ENCODE measurements around the gene DNAJA3. TPM values are rescaled to one million over a fixed set of nuclear protein-coding genes. Genes with fewer than 3 reads are reported as not detected.

Gene DNAJA3
- total RNA-seq, 1 experiment from 2014 or later = 93.3 TPM

DNA sequence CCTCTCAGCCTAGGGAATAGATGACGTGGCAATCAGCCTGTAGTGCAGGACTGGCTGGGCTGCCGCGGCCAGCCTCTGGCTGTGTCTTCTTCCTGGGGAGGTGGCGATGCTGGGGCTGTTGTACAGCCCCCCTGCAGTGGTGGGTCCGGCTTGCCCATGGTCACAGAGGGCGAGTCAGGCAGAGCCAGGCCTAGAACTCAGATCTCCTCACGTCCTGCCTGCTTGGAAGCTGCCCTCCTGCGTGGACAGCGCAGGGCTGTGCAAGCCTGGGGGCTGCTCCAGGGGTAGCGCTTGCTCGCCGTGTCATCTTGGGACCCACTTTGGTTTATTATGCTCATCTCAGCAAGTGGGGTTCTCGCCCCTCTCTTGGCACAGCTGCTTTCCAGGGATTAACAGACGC lies 29.4 kb downstream of the DNAJA3 start (continued):
- TF ChIP-seq FOSL1 (IDR thresholded peaks at IDR 0.05; ENCODE audit: low read depth) (no peak), SIN3A (IDR thresholded peaks at IDR 0.05; ENCODE audit: low read depth) (no peak)

DNA sequence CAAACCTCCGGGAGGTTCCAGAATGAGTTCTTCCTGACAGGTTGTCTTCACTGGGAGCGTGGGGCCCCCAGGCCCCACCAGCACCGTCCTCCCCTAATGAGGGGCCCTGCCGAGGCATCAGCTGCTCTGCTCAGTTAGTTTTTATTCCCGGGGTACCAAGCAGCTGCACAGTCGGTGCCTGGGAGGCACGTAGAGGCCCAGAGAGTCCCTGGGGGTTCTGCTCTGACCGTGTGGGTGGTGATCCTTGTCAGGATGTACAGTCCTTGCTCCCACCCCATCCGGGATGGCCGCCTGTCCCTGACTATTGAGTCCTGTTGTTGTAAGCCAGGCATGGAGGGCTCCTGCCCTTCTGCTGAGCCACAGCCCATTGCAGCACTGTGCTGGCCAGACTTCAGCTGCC lies 30.3 kb downstream of the DNAJA3 start:
- CTCF ChIA-PET = no interaction called here
- H3K4me1 ChIP-seq (ENCODE audit: control insufficient read depth in 1 of 2, insufficient read depth in 2 of 2, low read length in 2 of 2) = no peaks in the 10 kb centered on the region
- no peak for DNase-seq (ENCODE audit: low read depth, low spot score)
- no peak overlapping the region for H3K4me3 ChIP-seq (replicated peaks in 1 of 2; ENCODE audit: low read depth in 1 of 2, low read length in 2 of 2)
- intact Hi-C loops (cut with micrococcal nuclease) = no loop called here
- TF ChIP-seq FOSL1 (IDR thresholded peaks at IDR 0.05; ENCODE audit: low read depth) (no peak), SP1 (IDR thresholded peaks at IDR 0.05; ENCODE audit: low read depth) (no peak), POLR2AphosphoS5 (IDR thresholded peaks at IDR 0.05; ENCODE audit: low read depth, low read length) (no peak)
- TF ChIP-seq, protein P1, sequence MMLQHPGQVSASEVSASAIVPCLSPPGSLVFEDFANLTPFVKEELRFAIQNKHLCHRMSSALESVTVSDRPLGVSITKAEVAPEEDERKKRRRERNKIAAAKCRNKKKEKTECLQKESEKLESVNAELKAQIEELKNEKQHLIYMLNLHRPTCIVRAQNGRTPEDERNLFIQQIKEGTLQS (IDR thresholded peaks at IDR 0.05) = no peak
- TF ChIP-seq, protein P2, sequence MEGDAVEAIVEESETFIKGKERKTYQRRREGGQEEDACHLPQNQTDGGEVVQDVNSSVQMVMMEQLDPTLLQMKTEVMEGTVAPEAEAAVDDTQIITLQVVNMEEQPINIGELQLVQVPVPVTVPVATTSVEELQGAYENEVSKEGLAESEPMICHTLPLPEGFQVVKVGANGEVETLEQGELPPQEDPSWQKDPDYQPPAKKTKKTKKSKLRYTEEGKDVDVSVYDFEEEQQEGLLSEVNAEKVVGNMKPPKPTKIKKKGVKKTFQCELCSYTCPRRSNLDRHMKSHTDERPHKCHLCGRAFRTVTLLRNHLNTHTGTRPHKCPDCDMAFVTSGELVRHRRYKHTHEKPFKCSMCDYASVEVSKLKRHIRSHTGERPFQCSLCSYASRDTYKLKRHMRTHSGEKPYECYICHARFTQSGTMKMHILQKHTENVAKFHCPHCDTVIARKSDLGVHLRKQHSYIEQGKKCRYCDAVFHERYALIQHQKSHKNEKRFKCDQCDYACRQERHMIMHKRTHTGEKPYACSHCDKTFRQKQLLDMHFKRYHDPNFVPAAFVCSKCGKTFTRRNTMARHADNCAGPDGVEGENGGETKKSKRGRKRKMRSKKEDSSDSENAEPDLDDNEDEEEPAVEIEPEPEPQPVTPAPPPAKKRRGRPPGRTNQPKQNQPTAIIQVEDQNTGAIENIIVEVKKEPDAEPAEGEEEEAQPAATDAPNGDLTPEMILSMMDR (IDR thresholded peaks at IDR 0.05 in 2 of 3, conservative IDR thresholded peaks at IDR 0.05 in 1 of 3; ENCODE audit: borderline replicate concordance in 1 of 3, insufficient read depth in 1 of 3, low read depth in 2 of 3, low read length in 2 of 3) = no peak
- TF ChIP-seq, protein P3, sequence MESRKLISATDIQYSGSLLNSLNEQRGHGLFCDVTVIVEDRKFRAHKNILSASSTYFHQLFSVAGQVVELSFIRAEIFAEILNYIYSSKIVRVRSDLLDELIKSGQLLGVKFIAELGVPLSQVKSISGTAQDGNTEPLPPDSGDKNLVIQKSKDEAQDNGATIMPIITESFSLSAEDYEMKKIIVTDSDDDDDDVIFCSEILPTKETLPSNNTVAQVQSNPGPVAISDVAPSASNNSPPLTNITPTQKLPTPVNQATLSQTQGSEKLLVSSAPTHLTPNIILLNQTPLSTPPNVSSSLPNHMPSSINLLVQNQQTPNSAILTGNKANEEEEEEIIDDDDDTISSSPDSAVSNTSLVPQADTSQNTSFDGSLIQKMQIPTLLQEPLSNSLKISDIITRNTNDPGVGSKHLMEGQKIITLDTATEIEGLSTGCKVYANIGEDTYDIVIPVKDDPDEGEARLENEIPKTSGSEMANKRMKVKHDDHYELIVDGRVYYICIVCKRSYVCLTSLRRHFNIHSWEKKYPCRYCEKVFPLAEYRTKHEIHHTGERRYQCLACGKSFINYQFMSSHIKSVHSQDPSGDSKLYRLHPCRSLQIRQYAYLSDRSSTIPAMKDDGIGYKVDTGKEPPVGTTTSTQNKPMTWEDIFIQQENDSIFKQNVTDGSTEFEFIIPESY (IDR thresholded peaks at IDR 0.05; ENCODE audit: extremely low read depth, insufficient replicate concordance, low read length) = no peak
- no peak overlapping the region for H3K4me2 ChIP-seq (ENCODE audit: low read length)
- no peaks in the 10 kb centered on the region for H3K9me2 ChIP-seq (ENCODE audit: insufficient read depth)
- peaks cover 8 to 50% of the 10 kb centered on the region in 2 experiments for H3K36me3 ChIP-seq (ENCODE audit: control insufficient read depth in 1 of 2, insufficient read depth in 2 of 2, low read length in 2 of 2)
- peaks cover 3% of the 10 kb centered on the region; the same call in 1 of the 2 replicates for H3K79me2 ChIP-seq (ENCODE audit: insufficient read depth, low read length)
- no peak for ATAC-seq
- RAD21 ChIA-PET (ENCODE audit: low non-redundant PET in 1 of 2, low total read pairs in 2 of 2, uncharacterized antibody in 2 of 2, unreplicated experiment in 2 of 2) = no interaction called here
- H4K20me1 ChIP-seq (ENCODE audit: insufficient read depth) = no peaks in the 10 kb centered on the region
- no peaks in the 10 kb centered on the region for H3K27me3 ChIP-seq (ENCODE audit: insufficient read depth, low read length)
- no peak overlapping the region for H2AFZ ChIP-seq (ENCODE audit: low read depth, low read length, poor library complexity, severe bottlenecking)
- no peak overlapping the region for H3K9ac ChIP-seq (ENCODE audit: low read length)
- BruUV-seq (replicated peaks) = no TSS peak
- no peaks in the 10 kb centered on the region for H3K9me3 ChIP-seq (ENCODE audit: control insufficient read depth in 1 of 2, insufficient read depth in 1 of 2, low read depth in 1 of 2, low read length in 2 of 2)
- H3K27ac ChIP-seq (ENCODE audit: low read depth, low read length) = no peak overlapping the region
- POLR2A ChIA-PET = no interaction called here
